B cell (primary cell): ENCODE results near the gene WNT16. TPM values are rescaled to one million over a fixed set of nuclear protein-coding genes. Genes with fewer than 3 reads are reported as not detected.

Source experiments
- ATAC-seq: fragments of 200-7000 bp; cut with Tn5 transposase; one replicate; pipeline ENCODE4 v1.10.0; 2021; ENCODE audit warnings: low read depth, mild to moderate bottlenecking, moderate number of reproducible peaks, moderate library complexity
- CTCF ChIA-PET: fragments of 350-600 bp; sonication (Branson Sonifier 250); formaldehyde crosslinking; loops from one replicate; lab custom pipeline; 2021; ENCODE audit warnings: antibody characterized with exemption, inconsistent platforms; lab: Charles Lee
- POLR2A ChIA-PET: fragments of 350-600 bp; sonication (Branson Sonifier 250); formaldehyde crosslinking; loops from one replicate; lab custom pipeline; 2021; ENCODE audit warnings: antibody characterized with exemption; lab: Charles Lee
- DNase-seq: peaks from one replicate; pipeline ENCODE4 v3.0.0; 2013
- H2AFZ ChIP-seq: 2 replicates; pipeline ENCODE4 v1.6.1; 2012; ENCODE audit warnings: mild to moderate bottlenecking, low read depth, low read length; ENCODE audit not compliant: insufficient read depth, poor library complexity, severe bottlenecking
- H3K27ac ChIP-seq, 2 donors: 1 replicate in 1 of 2; 2 replicates in 1 of 2; pipeline ENCODE4 v1.5.1; 2012 to 2013; ENCODE audit warnings: low read length in 2 of 2, mild to moderate bottlenecking in 2 of 2, moderate library complexity in 1 of 2
- H3K27me3 ChIP-seq, 4 experiments: fragments of 200-600 bp in 1 of 4; sonication (generic) in 1 of 4; replicated peaks in 1 of 4; 1 replicate in 2 of 4; 2 replicates in 2 of 4; pipeline versions ENCODE4 v1.6.1 to v1.7.0; 2013 to 2016; ENCODE audit warnings: low read length in 3 of 4, mild to moderate bottlenecking in 2 of 4, mixed read lengths in 1 of 4, moderate library complexity in 1 of 4; ENCODE audit not compliant: insufficient read depth in 4 of 4, control insufficient read depth in 3 of 4; ENCODE audit errors: control extremely low read depth in 1 of 4
- H3K36me3 ChIP-seq, 2 experiments: replicated peaks in 1 of 2; 1 replicate in 1 of 2; 2 replicates in 1 of 2; pipeline versions ENCODE4 v1.6.1 to v1.7.1; 2013; ENCODE audit warnings: low read length in 1 of 2; ENCODE audit not compliant: insufficient read depth in 2 of 2, control insufficient read depth in 1 of 2; ENCODE audit errors: control extremely low read depth in 1 of 2, extremely low read depth in 1 of 2
- H3K4me1 ChIP-seq, 2 donors: fragments of 200-600 bp in 1 of 2; sonication (generic) in 1 of 2; 1 replicate in 1 of 2; 2 replicates in 1 of 2; pipeline versions ENCODE4 v1.5.1 to v1.6.1; 2013 to 2017; ENCODE audit warnings: low read length in 2 of 2; ENCODE audit not compliant: control insufficient read depth in 2 of 2, insufficient read depth in 2 of 2
- H3K4me2 ChIP-seq: replicated peaks from 2 replicates; pipeline ENCODE3; 2012; ENCODE audit warnings: mild to moderate bottlenecking, low read depth, low read length; ENCODE audit not compliant: poor library complexity, severe bottlenecking
- H3K4me3 ChIP-seq, 5 experiments: fragments of 200-600 bp in 1 of 5; sonication (generic) in 1 of 5; 1 replicate in 3 of 5; 2 replicates in 2 of 5; pipeline versions ENCODE4 v1.5.1 to v1.7.0; 2011 to 2016; ENCODE audit warnings: low read length in 4 of 5, mild to moderate bottlenecking in 4 of 5, low read depth in 2 of 5, control low read depth in 1 of 5, moderate library complexity in 1 of 5; ENCODE audit not compliant: insufficient read depth in 1 of 5; ENCODE audit errors: control extremely low read depth in 1 of 5, extremely low read depth in 1 of 5
- H3K79me2 ChIP-seq: fragments of 200-600 bp; sonication (generic); one replicate; pipeline ENCODE4 v1.6.0; 2016; ENCODE audit warnings: low read length; ENCODE audit not compliant: control insufficient read depth, insufficient read depth
- H3K9ac ChIP-seq: fragments of 200-600 bp; sonication (generic); 2 replicates; pipeline ENCODE4 v1.6.1; 2017; ENCODE audit warnings: mild to moderate bottlenecking, low read length, moderate library complexity
- H3K9me3 ChIP-seq, 3 donors: one replicate each; pipeline versions ENCODE4 v1.6.1 to v1.7.1; 2013; ENCODE audit warnings: low read length in 2 of 3; ENCODE audit not compliant: control insufficient read depth in 2 of 3, insufficient read depth in 1 of 3; ENCODE audit errors: control extremely low read depth in 1 of 3
- H4K20me1 ChIP-seq: 2 replicates; pipeline ENCODE4 v1.6.0; 2012; ENCODE audit warnings: mild to moderate bottlenecking, low read length; ENCODE audit not compliant: insufficient read depth, control insufficient read depth, poor library complexity, severe bottlenecking
- H3K27ac Mint-ChIP-seq: one replicate; pipeline ENCODE4 v1.8.0; 2021; ENCODE audit warnings: mixed read lengths
- H3K27me3 Mint-ChIP-seq: one replicate; pipeline ENCODE4 v1.8.0; 2021; ENCODE audit warnings: mixed read lengths
- H3K4me1 Mint-ChIP-seq: one replicate; pipeline ENCODE4 v1.8.0; 2021; ENCODE audit warnings: mixed read lengths
- H3K4me3 Mint-ChIP-seq: one replicate; pipeline ENCODE4 v1.8.0; 2021; ENCODE audit warnings: mixed read lengths
- H3K9me3 Mint-ChIP-seq: one replicate; pipeline ENCODE4 v1.8.0; 2022; ENCODE audit warnings: mixed read lengths; ENCODE audit not compliant: insufficient read depth
- EZH2 ChIP-seq: IDR thresholded peaks from 2 replicates; pipeline ENCODE4 v1.6.1; 2012; ENCODE audit warnings: borderline replicate concordance, low read depth, mild to moderate bottlenecking, moderate library complexity, low read length; ENCODE audit not compliant: insufficient read depth, poor library complexity, severe bottlenecking
- WGBS: methylation state at CpG from one replicate; pipeline ENCODE4 v1.1.5; 2013; ENCODE audit warnings: missing lambda C conversion rate; ENCODE audit not compliant: insufficient coverage; 5-methylcytosine and 5-hydroxymethylcytosine counted together
- intact Hi-C: fragments of 100-400 bp; cut with micrococcal nuclease; formaldehyde crosslinking; loops from one replicate; pipeline ENCODE4 v1.10.0; 2022
- polyA plus RNA-seq: library from polyadenylated mRNA; depleted of rRNA; stranded (reverse); fragments of >200 nt; gene quantifications from 2 replicates; pipeline ENCODE4 v1.2.3, GENCODE V29; 2012
- total RNA-seq, 2 donors: library from RNA; stranded (reverse); fragments of 120-200 nt in 1 of 2; gene quantifications; 1 replicate in 1 of 2; 2 replicates in 1 of 2; pipeline versions ENCODE4 v1.2.3 to v1.2.4, GENCODE V29; 2013 to 2022
- TF ChIP-seq, protein P1 (sequence below): fragments of 200-600 bp; IDR thresholded peaks from one replicate; pipeline ENCODE4 v1.8.0; 2022; ENCODE audit warnings: antibody characterized with exemption, mild to moderate bottlenecking

Gene WNT16
- total and polyA plus RNA-seq, 2 donors (not counting 1 experiment from before 2014, with no cell fraction given): 4.2 to 6.9 TPM

DNA sequence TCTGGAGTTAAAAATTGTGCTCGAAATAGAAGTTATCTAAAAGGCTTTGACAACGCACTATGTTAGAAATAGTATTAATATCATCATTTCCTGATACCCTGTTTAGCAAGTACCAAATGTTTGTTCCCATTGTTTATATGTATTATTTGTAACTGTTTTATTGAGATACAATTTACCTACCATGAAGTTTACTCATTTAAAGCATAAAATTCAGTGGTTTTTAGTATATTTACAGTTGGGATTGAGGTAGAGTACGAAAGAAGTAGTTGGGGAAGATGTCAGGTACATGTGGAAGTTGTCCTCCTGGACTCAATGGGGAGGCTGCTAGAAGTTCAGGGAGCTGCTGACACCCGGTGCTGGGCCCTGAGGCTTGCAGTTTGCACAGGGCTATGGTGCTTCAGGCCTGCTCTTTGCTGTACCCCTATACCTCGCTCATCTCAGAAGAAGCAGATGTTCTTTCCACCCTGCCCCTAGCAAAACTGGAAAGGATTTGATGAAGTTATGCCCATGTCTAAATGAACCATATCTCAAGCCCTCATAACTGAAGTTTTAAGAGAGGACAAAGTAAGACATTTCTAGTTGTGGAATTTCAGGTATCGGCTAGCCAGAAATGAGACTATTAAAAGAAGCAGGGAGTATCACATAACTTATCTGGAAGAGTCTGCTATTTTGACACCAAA lies 25.2 kb upstream of the WNT16 start:
- CTCF ChIA-PET: no interaction called here
- TF ChIP-seq, protein P1, sequence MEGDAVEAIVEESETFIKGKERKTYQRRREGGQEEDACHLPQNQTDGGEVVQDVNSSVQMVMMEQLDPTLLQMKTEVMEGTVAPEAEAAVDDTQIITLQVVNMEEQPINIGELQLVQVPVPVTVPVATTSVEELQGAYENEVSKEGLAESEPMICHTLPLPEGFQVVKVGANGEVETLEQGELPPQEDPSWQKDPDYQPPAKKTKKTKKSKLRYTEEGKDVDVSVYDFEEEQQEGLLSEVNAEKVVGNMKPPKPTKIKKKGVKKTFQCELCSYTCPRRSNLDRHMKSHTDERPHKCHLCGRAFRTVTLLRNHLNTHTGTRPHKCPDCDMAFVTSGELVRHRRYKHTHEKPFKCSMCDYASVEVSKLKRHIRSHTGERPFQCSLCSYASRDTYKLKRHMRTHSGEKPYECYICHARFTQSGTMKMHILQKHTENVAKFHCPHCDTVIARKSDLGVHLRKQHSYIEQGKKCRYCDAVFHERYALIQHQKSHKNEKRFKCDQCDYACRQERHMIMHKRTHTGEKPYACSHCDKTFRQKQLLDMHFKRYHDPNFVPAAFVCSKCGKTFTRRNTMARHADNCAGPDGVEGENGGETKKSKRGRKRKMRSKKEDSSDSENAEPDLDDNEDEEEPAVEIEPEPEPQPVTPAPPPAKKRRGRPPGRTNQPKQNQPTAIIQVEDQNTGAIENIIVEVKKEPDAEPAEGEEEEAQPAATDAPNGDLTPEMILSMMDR: no peak
- no peak for TF ChIP-seq EZH2
- peaks cover 51% of the 10 kb centered on the region for H3K4me1 Mint-ChIP-seq
- H3K36me3 ChIP-seq: no peaks in the 10 kb centered on the region
- no peaks in the 10 kb centered on the region for H3K79me2 ChIP-seq
- no peak for DNase-seq
- intact Hi-C loops: no loop called here
- H3K9me3 ChIP-seq: peaks cover 0 to 4% (median 1%) of the 10 kb centered on the region in 3 donors
- H4K20me1 ChIP-seq: no peaks in the 10 kb centered on the region
- H3K27ac Mint-ChIP-seq: no peak overlapping the region
- POLR2A ChIA-PET: interaction anchor here (1.1 kb wide), 1 partner anchor 10 kb away, joined by 3 read pairs; no protein-coding TSS in a partner anchor
- H2AFZ ChIP-seq: no peak overlapping the region
- WGBS: 83% methylated on average over 2 of the region's 6 CpGs
- no peak overlapping the region for H3K4me3 ChIP-seq
- no peaks in the 10 kb centered on the region for H3K9me3 Mint-ChIP-seq
- H3K4me2 ChIP-seq: no peak overlapping the region
- no peaks in the 10 kb centered on the region for H3K27me3 Mint-ChIP-seq
- no peak overlapping the region for H3K4me3 Mint-ChIP-seq
- H3K9ac ChIP-seq: no peak overlapping the region
- H3K27me3 ChIP-seq: no peaks in the 10 kb centered on the region
- H3K4me1 ChIP-seq: peaks cover 24 to 26% of the 10 kb centered on the region in 2 donors
- no peak overlapping the region for H3K27ac ChIP-seq
- no peak for ATAC-seq

DNA sequence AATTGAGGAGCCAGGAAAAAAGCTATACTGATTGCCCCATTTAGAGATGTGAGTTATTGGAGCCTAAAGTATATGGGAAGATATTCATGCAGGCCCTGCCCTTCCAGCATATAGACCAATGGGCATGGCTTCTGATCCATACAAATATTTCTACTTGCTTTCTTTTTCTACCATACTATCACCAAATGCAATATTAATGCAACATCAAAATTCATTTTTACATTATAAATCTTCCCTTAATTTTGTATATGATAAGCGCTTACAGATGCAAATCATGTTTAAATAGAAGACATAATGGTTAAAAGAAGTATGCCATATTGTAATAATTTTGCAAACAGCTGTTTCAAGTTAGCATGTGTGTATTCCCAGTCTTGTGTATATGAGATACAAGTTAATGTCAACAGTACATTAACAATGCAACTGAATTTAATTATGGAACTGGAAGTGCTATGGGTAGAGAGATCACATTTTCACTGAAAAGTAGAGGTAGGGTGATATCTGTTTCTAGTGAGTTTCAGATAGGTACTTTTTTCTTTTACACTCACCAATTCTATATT lies 24.6 kb upstream of the WNT16 start:
- Histone ChIP-seq H3K79me2 (no peaks in the 10 kb centered on the region), H3K9me3 (peaks cover 0 to 4% (median 1%) of the 10 kb centered on the region in 3 donors), H3K4me3 (no peak overlapping the region), H3K27me3 (no peaks in the 10 kb centered on the region), H3K4me1 (peaks cover 24 to 26% of the 10 kb centered on the region in 2 donors), H3K36me3 (no peaks in the 10 kb centered on the region), H3K4me2 (no peak overlapping the region), H4K20me1 (no peaks in the 10 kb centered on the region), H3K9ac (no peak overlapping the region), H2AFZ (no peak overlapping the region), H3K27ac (no peak overlapping the region)
- no CpG with 5 or more reads among the region's 1 CpG for WGBS
- DNase-seq (no peak), ATAC-seq (no peak)
- intact Hi-C loops: no loop called here
- no peak for TF ChIP-seq EZH2
- TF ChIP-seq, protein P1: no peak
- POLR2A ChIA-PET: interaction anchor here (1.1 kb wide), 1 partner anchor 10 kb away, joined by 3 read pairs; no protein-coding TSS in a partner anchor
- CTCF ChIA-PET: interaction anchor here (0.7 kb wide), 1 partner anchor 25 kb away, joined by 3 read pairs; no protein-coding TSS in a partner anchor
- H3K27me3 Mint-ChIP-seq: no peaks in the 10 kb centered on the region
- H3K27ac Mint-ChIP-seq: no peak overlapping the region
- no peak overlapping the region for H3K4me3 Mint-ChIP-seq
- H3K9me3 Mint-ChIP-seq: no peaks in the 10 kb centered on the region
- peaks cover 51% of the 10 kb centered on the region for H3K4me1 Mint-ChIP-seq
